Type B pancreatic cell (in vitro differentiated cells): ENCODE measurements around the gene MYOCD. TPM values are rescaled to one million over a fixed set of nuclear protein-coding genes. Genes with fewer than 3 reads are reported as not detected.

Experiments used
- DNase-seq: peaks from one replicate; pipeline ENCODE4 v3.0.0; 2021; ENCODE audit warnings: mixed read lengths; ENCODE audit not compliant: unreplicated experiment; ENCODE audit errors: extremely low spot score
- H3K27ac Mint-ChIP-seq: 2 replicates; pipeline ENCODE4 v1.8.0; 2021; ENCODE audit warnings: mild to moderate bottlenecking, mixed read lengths
- H3K27me3 Mint-ChIP-seq: 2 replicates; pipeline ENCODE4 v1.8.0; 2021; ENCODE audit warnings: mixed read lengths
- H3K36me3 Mint-ChIP-seq: 2 replicates; pipeline ENCODE4 v1.8.0; 2021; ENCODE audit warnings: mixed read lengths
- H3K4me1 Mint-ChIP-seq: one replicate; pipeline ENCODE4 v1.8.0; 2021; ENCODE audit warnings: mixed read lengths; ENCODE audit not compliant: unreplicated experiment
- H3K4me3 Mint-ChIP-seq: 2 replicates; pipeline ENCODE4 v1.8.0; 2021; ENCODE audit warnings: mild to moderate bottlenecking, mixed read lengths
- H3K9me3 Mint-ChIP-seq: 2 replicates; pipeline ENCODE4 v1.8.0; 2021; ENCODE audit warnings: mixed read lengths
- total RNA-seq: library from RNA; stranded (reverse); gene quantifications from 2 replicates; pipeline ENCODE4 v1.2.1, GENCODE V29; 2021; ENCODE audit warnings: low replicate concordance
- TF ChIP-seq, protein P1 (sequence below): fragments of 200-600 bp; sonication (generic); conservative IDR thresholded peaks from 2 replicates; pipeline ENCODE4 v1.5.0; 2021; ENCODE audit warnings: antibody characterized with exemption, mild to moderate bottlenecking

The MYOCD gene
- total RNA-seq, 1 donor from 2014 or later, result 0.31 TPM

DNA sequence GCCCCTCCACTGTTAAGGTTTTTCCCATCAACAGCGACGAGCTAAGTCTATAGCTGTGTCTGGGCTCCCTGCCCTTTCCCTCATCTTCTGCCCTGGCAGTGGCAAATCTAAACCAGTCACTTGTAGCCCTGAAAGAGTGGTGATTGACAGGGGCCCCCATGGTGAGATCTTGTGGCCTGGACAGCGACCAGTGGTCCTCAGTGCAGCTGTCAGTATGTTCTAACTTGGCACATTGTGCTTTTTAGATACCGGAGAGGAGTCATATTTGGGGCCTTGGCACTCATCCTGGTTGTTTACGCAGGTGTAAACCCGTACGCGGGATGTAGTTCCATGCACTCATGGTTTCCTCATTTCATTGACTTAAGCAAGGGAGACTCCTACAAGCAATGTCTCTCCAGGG lies 66.1 kb downstream of the MYOCD start:
- Mint-ChIP-seq H3K9me3 (no peaks in the 10 kb centered on the region), H3K4me3 (no peak overlapping the region), H3K27ac (no peak overlapping the region), H3K36me3 (no peaks in the 10 kb centered on the region), H3K4me1 (peaks cover 22% of the 10 kb centered on the region), H3K27me3 (no peaks in the 10 kb centered on the region)
- TF ChIP-seq, protein P1, sequence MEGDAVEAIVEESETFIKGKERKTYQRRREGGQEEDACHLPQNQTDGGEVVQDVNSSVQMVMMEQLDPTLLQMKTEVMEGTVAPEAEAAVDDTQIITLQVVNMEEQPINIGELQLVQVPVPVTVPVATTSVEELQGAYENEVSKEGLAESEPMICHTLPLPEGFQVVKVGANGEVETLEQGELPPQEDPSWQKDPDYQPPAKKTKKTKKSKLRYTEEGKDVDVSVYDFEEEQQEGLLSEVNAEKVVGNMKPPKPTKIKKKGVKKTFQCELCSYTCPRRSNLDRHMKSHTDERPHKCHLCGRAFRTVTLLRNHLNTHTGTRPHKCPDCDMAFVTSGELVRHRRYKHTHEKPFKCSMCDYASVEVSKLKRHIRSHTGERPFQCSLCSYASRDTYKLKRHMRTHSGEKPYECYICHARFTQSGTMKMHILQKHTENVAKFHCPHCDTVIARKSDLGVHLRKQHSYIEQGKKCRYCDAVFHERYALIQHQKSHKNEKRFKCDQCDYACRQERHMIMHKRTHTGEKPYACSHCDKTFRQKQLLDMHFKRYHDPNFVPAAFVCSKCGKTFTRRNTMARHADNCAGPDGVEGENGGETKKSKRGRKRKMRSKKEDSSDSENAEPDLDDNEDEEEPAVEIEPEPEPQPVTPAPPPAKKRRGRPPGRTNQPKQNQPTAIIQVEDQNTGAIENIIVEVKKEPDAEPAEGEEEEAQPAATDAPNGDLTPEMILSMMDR, result no peak
- no peak for DNase-seq

DNA sequence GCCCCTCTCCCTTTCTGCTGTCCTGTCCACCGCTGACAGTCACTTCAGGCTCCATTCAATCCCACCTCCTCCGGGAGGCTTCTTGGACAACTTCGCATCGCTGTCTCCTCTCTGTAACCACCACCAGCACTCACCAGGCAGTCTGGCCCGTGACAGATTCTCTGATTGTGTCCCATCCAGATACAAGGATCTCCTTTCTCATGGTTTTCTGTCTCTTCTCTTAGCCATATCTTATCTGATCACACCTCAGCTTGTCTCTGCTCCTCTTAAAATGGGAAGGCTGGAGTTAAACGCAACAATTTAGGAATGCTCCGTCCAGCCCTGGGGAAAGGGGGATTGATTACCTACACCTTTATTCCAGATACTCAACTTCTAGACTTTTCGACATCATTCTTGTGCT lies 66.7 kb downstream of the MYOCD start:
- Mint-ChIP-seq H3K4me1 (peaks cover 22% of the 10 kb centered on the region), H3K36me3 (no peaks in the 10 kb centered on the region), H3K27ac (no peak overlapping the region), H3K9me3 (no peaks in the 10 kb centered on the region), H3K27me3 (peaks cover under 1% of the 10 kb centered on the region), H3K4me3 (no peak overlapping the region)
- DNase-seq, result no peak
- TF ChIP-seq, protein P1, result no peak

- Mint-ChIP-seq H3K4me1 (peaks cover 20% of the 10 kb centered on the region), H3K27ac (no peak overlapping the region), H3K27me3 (peaks cover 4% of the 10 kb centered on the region), H3K36me3 (no peaks in the 10 kb centered on the region), H3K9me3 (no peaks in the 10 kb centered on the region), H3K4me3 (no peak overlapping the region)
- DNase-seq, result no peak
- TF ChIP-seq, protein P1, result no peak
Observed at GRCh38 chr17:12734926-12735325, 69.2 kb downstream of the MYOCD start.

DNA sequence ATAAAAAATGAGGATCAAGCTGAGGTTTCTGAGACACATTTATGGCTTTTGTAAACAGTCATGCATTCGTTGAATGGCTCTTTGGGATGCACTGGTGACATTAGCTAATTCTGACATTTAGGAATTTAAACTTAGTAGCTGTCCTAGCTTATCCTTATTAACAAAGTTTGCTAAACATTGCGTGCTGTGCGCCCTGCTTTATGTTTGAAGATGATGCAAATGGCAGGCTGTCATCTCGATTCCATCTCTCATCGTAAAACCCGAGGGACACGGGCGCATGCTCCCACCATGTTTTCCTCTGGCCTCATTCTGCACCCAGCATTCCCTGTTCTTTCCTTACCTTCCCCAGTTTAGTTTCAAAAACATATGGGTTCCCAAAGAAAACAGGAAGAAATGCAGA lies 69.8 kb downstream of the MYOCD start:
- no peak overlapping the region for H3K4me3 Mint-ChIP-seq
- TF ChIP-seq, protein P1, result no peak
- H3K36me3 Mint-ChIP-seq, result no peaks in the 10 kb centered on the region
- H3K9me3 Mint-ChIP-seq, result no peaks in the 10 kb centered on the region
- H3K27ac Mint-ChIP-seq, result no peak overlapping the region
- peaks cover 18% of the 10 kb centered on the region for H3K4me1 Mint-ChIP-seq
- DNase-seq, result no peak
- peaks cover 6% of the 10 kb centered on the region for H3K27me3 Mint-ChIP-seq

GRCh38 chr17:12736526-12736925 lies 70.8 kb downstream of the MYOCD start:
- DNase-seq, result no peak
- H3K36me3 Mint-ChIP-seq, result no peaks in the 10 kb centered on the region

More at GRCh38 chr17:12736526-12736925, 70.8 kb downstream of the MYOCD start:
- no peaks in the 10 kb centered on the region for H3K9me3 Mint-ChIP-seq
- peaks cover 6% of the 10 kb centered on the region for H3K27me3 Mint-ChIP-seq
- peaks cover 8% of the 10 kb centered on the region for H3K4me1 Mint-ChIP-seq
- TF ChIP-seq, protein P1, result no peak
- no peak overlapping the region for H3K4me3 Mint-ChIP-seq
- H3K27ac Mint-ChIP-seq, result no peak overlapping the region
